Measurements from ENCODE around the gene CCNB1IP1.

Gene CCNB1IP1

GRCh38 chr14:20314026-20314425, 19.1 kb downstream of the CCNB1IP1 start:
- Histone ChIP-seq H3K4me2 (ENCODE audit: low read length) (no peak overlapping the region), H3F3A (ENCODE audit: insufficient read depth, low read length) (no peaks in the 10 kb centered on the region; the same call in 1 of the 2 replicates), H3K4me1 (ENCODE audit: insufficient read depth, low read length, severe bottlenecking) (no peaks in the 10 kb centered on the region), H3K9ac (ENCODE audit: low read length) (no peak overlapping the region), H2AFZ (ENCODE audit: low read length) (no peak overlapping the region), H3K79me2 (ENCODE audit: insufficient read depth, low read length) (no peaks in the 10 kb centered on the region), H3K27ac (ENCODE audit: low read depth, low read length, poor library complexity, severe bottlenecking) (no peak overlapping the region), H3K9me3 (ENCODE audit: low read length) (no peaks in the 10 kb centered on the region), H3K4me3 (ENCODE audit: low read depth, low read length, poor library complexity, severe bottlenecking) (no peak overlapping the region), H3K27me3 (ENCODE audit: insufficient read depth, low read length) (no peaks in the 10 kb centered on the region), H4K20me1 (ENCODE audit: insufficient read depth, low read length) (no peaks in the 10 kb centered on the region), H3K9me2 (ENCODE audit: low read depth, low read length) (no peaks in the 10 kb centered on the region), H3K36me3 (ENCODE audit: insufficient read depth, low read length) (peaks cover 58% of the 10 kb centered on the region)
- no peak for TF ChIP-seq CTCF (IDR thresholded peaks at IDR 0.05; ENCODE audit: low read length)
- no peak for TF ChIP-seq EZH2 (IDR thresholded peaks at IDR 0.05; ENCODE audit: borderline replicate concordance, low read length)

GRCh38 chr14:20306079-20306423, 27.0 kb downstream of the CCNB1IP1 start:
- H3K27ac ChIP-seq (ENCODE audit: low read depth, low read length, poor library complexity, severe bottlenecking), result no peak overlapping the region
- TF ChIP-seq EZH2 (IDR thresholded peaks at IDR 0.05; ENCODE audit: borderline replicate concordance, low read length) (no peak), CTCF (IDR thresholded peaks at IDR 0.05; ENCODE audit: low read length) (no peak)
- no peak overlapping the region for H3K9ac ChIP-seq (ENCODE audit: low read length)
- H3K9me2 ChIP-seq (ENCODE audit: low read depth, low read length), result no peaks in the 10 kb centered on the region
- H2AFZ ChIP-seq (ENCODE audit: low read length), result no peak overlapping the region
- H3F3A ChIP-seq (ENCODE audit: insufficient read depth, low read length), result 0 out of 2 replicates have a peak, but pooled peaks cover 5% of the 10 kb centered on the region
- H3K27me3 ChIP-seq (ENCODE audit: insufficient read depth, low read length), result no peaks in the 10 kb centered on the region
- H3K4me3 ChIP-seq (ENCODE audit: low read depth, low read length, poor library complexity, severe bottlenecking), result peak overlapping the region; percentile 88
- H3K4me2 ChIP-seq (ENCODE audit: low read length), result no peak overlapping the region
- H3K9me3 ChIP-seq (ENCODE audit: low read length), result no peaks in the 10 kb centered on the region
- peaks cover 20% of the 10 kb centered on the region for H3K4me1 ChIP-seq (ENCODE audit: insufficient read depth, low read length, severe bottlenecking)
- H3K36me3 ChIP-seq (ENCODE audit: insufficient read depth, low read length), result peaks cover 8% of the 10 kb centered on the region
- peaks cover 16% of the 10 kb centered on the region for H3K79me2 ChIP-seq (ENCODE audit: insufficient read depth, low read length)
- H4K20me1 ChIP-seq (ENCODE audit: insufficient read depth, low read length), result no peaks in the 10 kb centered on the region

- H3K9me2 ChIP-seq (ENCODE audit: low read depth, low read length), result no peaks in the 10 kb centered on the region
- no peaks in the 10 kb centered on the region for H3K9me3 ChIP-seq (ENCODE audit: low read length)
- peak within 1 kb of the TSS; percentile 17; the same call in 1 of the 2 replicates for H2AFZ ChIP-seq (ENCODE audit: low read length)
- TF ChIP-seq CTCF (IDR thresholded peaks at IDR 0.05; ENCODE audit: low read length) (peak; percentile 94), EZH2 (IDR thresholded peaks at IDR 0.05; ENCODE audit: borderline replicate concordance, low read length) (no peak)
- peak within 1 kb of the TSS; percentile 75 for H3K9ac ChIP-seq (ENCODE audit: low read length)
- peak within 1 kb of the TSS; percentile 90 for H3K4me2 ChIP-seq (ENCODE audit: low read length)
- peaks cover 13% of the 10 kb centered on the region for H3K36me3 ChIP-seq (ENCODE audit: insufficient read depth, low read length)
- 0 out of 2 replicates have a peak, but pooled peaks cover 5% of the 10 kb centered on the region for H3F3A ChIP-seq (ENCODE audit: insufficient read depth, low read length)
- peak within 1 kb of the TSS; percentile 88 for H3K4me3 ChIP-seq (ENCODE audit: low read depth, low read length, poor library complexity, severe bottlenecking)
- H3K79me2 ChIP-seq (ENCODE audit: insufficient read depth, low read length), result peaks cover 16% of the 10 kb centered on the region
- H3K27me3 ChIP-seq (ENCODE audit: insufficient read depth, low read length), result no peaks in the 10 kb centered on the region
- peaks cover 20% of the 10 kb centered on the region for H3K4me1 ChIP-seq (ENCODE audit: insufficient read depth, low read length, severe bottlenecking)
- H4K20me1 ChIP-seq (ENCODE audit: insufficient read depth, low read length), result no peaks in the 10 kb centered on the region
- H3K27ac ChIP-seq (ENCODE audit: low read depth, low read length, poor library complexity, severe bottlenecking), result peak within 1 kb of the TSS; percentile 13
Measured at GRCh38 chr14:20305265-20306078, 27.6 kb downstream of the CCNB1IP1 start, which contains the start of gene TTC5. Gene TTC5 (minus strand): TSS chr14:20305951. CDS start chr14:20305937, 14 bp downstream.

Measured in OCI-LY1 (cell line).